ENCODE results near the gene CDC42EP4. TPM values are rescaled to one million over a fixed set of nuclear protein-coding genes. Genes with fewer than 3 reads are reported as not detected.
A peak's percentile ranks its signal among the peaks of the same experiment; 100 is the strongest.
"Not testable (repeated sequence)": the region's sequence is repeated elsewhere in the genome, so short reads cannot be mapped to it uniquely, and the experiment has no call there.

Gene CDC42EP4
- polyA plus RNA-seq, 2 donors = 15.7 to 20.0 TPM

- Histone ChIP-seq H3K27ac (ENCODE audit: low read depth in 2 of 2, low read length in 1 of 2) (peak overlapping the region in 1 of 2 donors; percentile 65), H3K4me1 (ENCODE audit: control insufficient read depth in 2 of 2, insufficient read depth in 2 of 2, low read length in 1 of 2) (peaks cover 2 to 15% of the 10 kb centered on the region in 2 donors), H3K27me3 (ENCODE audit: control insufficient read depth in 1 of 2, insufficient read depth in 2 of 2, low read length in 2 of 2) (no peaks in the 10 kb centered on the region), H3K4me3 (ENCODE audit: low read depth in 1 of 2, low read length in 2 of 2) (no peak overlapping the region), H3K36me3 (ENCODE audit: control insufficient read depth in 2 of 2, insufficient read depth in 2 of 2, low read length in 1 of 2) (no peaks in the 10 kb centered on the region), H3K9me3 (ENCODE audit: control insufficient read depth in 2 of 2, insufficient read depth in 1 of 2, low read depth in 1 of 2, low read length in 1 of 2) (no peaks in the 10 kb centered on the region)
- 41% methylated on average over 8 of the region's 8 CpGs for WGBS, 2 donors
Measured at GRCh38 chr17:73316919-73317505, 5.2 kb upstream of the CDC42EP4 start.

DNA sequence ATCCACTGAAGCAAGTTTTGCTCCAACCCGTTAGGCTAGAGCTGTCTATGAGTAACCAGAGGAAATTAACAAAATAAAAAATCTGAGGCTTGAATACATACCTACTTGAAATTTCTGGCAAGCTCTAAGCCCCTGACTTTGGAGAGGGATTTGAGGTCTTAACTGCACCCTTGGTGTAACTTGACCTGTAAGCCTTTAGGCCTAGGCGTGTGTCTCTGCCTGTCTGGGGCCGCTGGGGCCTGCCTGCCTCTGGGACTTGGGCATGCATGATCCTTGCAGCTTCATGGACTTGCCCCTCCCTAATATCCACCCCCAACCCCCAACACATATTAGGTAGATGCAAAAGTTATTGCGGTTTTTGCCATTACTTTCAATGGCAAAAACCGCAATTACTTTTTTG is 3.7 kb upstream of the CDC42EP4 start:
- Histone ChIP-seq H3K27me3 (ENCODE audit: control insufficient read depth in 1 of 2, insufficient read depth in 2 of 2, low read length in 2 of 2) (no peaks in the 10 kb centered on the region), H3K9me3 (ENCODE audit: control insufficient read depth in 2 of 2, insufficient read depth in 1 of 2, low read depth in 1 of 2, low read length in 1 of 2) (no peaks in the 10 kb centered on the region), H3K4me1 (ENCODE audit: control insufficient read depth in 2 of 2, insufficient read depth in 2 of 2, low read length in 1 of 2) (peaks cover 2 to 15% of the 10 kb centered on the region in 2 donors), H3K4me3 (ENCODE audit: low read depth in 1 of 2, low read length in 2 of 2) (no peak overlapping the region), H3K27ac (ENCODE audit: low read depth in 2 of 2, low read length in 1 of 2) (peak overlapping the region; percentile 73 to 87), H3K36me3 (ENCODE audit: control insufficient read depth in 2 of 2, insufficient read depth in 2 of 2, low read length in 1 of 2) (no peaks in the 10 kb centered on the region)
- WGBS, 2 donors = 34 to 37% methylated on average over 5 of the region's 5 CpGs

GRCh38 chr17:73313526-73314127 is 1.8 kb upstream of the CDC42EP4 start:
- Histone ChIP-seq H3K27me3 (ENCODE audit: control insufficient read depth in 1 of 2, insufficient read depth in 2 of 2, low read length in 2 of 2) (no peaks in the 10 kb centered on the region), H3K36me3 (ENCODE audit: control insufficient read depth in 2 of 2, insufficient read depth in 2 of 2, low read length in 1 of 2) (peaks cover 0 to 2% of the 10 kb centered on the region in 2 donors), H3K4me1 (ENCODE audit: control insufficient read depth in 2 of 2, insufficient read depth in 2 of 2, low read length in 1 of 2) (peaks cover 2 to 20% of the 10 kb centered on the region in 2 donors), H3K27ac (ENCODE audit: low read depth in 2 of 2, low read length in 1 of 2) (no peak overlapping the region), H3K4me3 (ENCODE audit: low read depth in 1 of 2, low read length in 2 of 2) (no peak overlapping the region), H3K9me3 (ENCODE audit: control insufficient read depth in 2 of 2, insufficient read depth in 1 of 2, low read depth in 1 of 2, low read length in 1 of 2) (no peaks in the 10 kb centered on the region)
- WGBS, 2 donors = 75% methylated on average over 8 of the region's 8 CpGs

DNA sequence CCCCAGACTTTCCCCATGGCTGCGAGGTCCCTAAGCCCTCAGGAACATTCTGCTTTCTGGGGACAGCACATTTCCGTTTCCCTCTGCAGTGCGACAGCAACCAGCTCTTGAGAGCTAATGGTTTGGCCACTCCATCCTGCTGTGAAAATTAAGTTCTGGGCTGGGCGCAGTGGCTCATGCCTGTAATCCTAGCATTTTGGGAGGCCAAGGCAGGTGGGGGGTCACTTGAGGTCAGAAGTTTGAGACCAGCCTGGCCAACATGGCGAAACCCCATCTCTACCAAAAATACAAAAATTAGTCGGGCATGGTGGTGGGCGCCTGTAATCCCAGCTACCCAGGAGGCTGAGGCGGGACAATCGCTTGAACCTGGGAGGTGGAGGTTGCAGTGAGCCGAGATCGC is 1.1 kb upstream of the CDC42EP4 start:
- H3K27ac ChIP-seq (ENCODE audit: low read depth in 2 of 2, low read length in 1 of 2); H3K4me3 ChIP-seq (ENCODE audit: low read depth in 1 of 2, low read length in 2 of 2); H3K9me3 ChIP-seq (ENCODE audit: control insufficient read depth in 2 of 2, insufficient read depth in 1 of 2, low read depth in 1 of 2, low read length in 1 of 2); H3K27me3 ChIP-seq (ENCODE audit: control insufficient read depth in 1 of 2, insufficient read depth in 2 of 2, low read length in 2 of 2); H3K36me3 ChIP-seq (ENCODE audit: control insufficient read depth in 2 of 2, insufficient read depth in 2 of 2, low read length in 1 of 2): not testable (repeated sequence)
- 82 to 84% methylated on average over 11 of the region's 11 CpGs for WGBS, 2 donors
- peaks cover 2 to 21% of the 10 kb centered on the region in 2 donors for H3K4me1 ChIP-seq (ENCODE audit: control insufficient read depth in 2 of 2, insufficient read depth in 2 of 2, low read length in 1 of 2)

GRCh38 chr17:73311428-73311780 is 397 bp downstream of the CDC42EP4 start:
- no peaks in the 10 kb centered on the region for H3K27me3 ChIP-seq (ENCODE audit: control insufficient read depth in 1 of 2, insufficient read depth in 2 of 2, low read length in 2 of 2)
- peak overlapping the region; percentile 99 for H3K27ac ChIP-seq (ENCODE audit: low read depth in 2 of 2, low read length in 1 of 2)
- peaks cover 0 to 17% of the 10 kb centered on the region in 2 donors for H3K4me1 ChIP-seq (ENCODE audit: control insufficient read depth in 2 of 2, insufficient read depth in 2 of 2, low read length in 1 of 2)
- no peaks in the 10 kb centered on the region for H3K9me3 ChIP-seq (ENCODE audit: control insufficient read depth in 2 of 2, insufficient read depth in 1 of 2, low read depth in 1 of 2, low read length in 1 of 2)
- peak overlapping the region; percentile 81 to 99 for H3K4me3 ChIP-seq (ENCODE audit: low read depth in 1 of 2, low read length in 2 of 2)
- H3K36me3 ChIP-seq (ENCODE audit: control insufficient read depth in 2 of 2, insufficient read depth in 2 of 2, low read length in 1 of 2) = peaks cover 0 to 2% of the 10 kb centered on the region in 2 donors
- 0 to 1% methylated on average over 21 to 38 of the region's 38 CpGs for WGBS, 2 donors

DNA sequence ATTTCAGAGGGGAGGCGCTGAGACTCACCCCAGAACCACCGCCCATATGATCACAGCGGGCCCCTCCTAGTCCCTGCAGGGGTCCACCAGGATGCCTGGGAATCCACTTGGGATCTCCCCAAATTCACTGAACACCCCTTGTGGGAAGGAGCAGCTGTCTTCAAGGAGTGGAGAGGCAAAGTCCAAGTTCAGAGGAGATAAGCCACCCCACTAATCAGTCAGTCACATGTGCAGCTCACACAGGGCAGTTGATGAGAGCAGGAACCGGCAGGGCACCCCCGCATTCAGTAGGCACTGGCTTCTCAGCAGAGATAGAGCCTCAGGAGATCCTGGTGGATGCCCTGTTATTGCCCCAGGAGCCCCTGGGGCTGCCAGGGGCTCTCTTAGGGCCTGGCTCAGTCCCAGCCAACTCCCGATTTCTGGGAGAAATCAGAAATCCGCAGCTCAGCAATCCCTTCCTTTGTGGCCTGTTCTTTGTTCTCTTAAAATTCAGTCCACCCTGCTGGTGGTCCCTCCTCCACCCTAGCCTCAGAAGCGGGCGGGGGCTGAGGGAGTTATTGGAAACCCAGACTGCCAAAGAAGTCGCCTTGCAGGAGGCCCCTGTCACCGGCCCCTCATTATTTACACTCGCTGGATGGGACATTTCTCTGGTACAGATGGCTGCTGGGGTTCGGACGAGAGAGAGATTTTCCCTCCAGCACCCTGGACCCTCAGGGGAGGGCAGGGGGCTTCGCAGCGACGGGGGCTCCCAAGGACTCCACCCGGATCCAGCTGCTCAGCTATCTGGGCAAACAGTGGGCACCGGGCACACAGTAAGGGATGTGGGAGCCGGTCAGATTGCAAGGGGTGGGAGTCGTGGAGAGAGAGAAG is 1.8 kb downstream of the CDC42EP4 start:
- 10 to 11% methylated on average over 21 of the region's 21 CpGs for WGBS, 2 donors
- Histone ChIP-seq H3K4me3 (ENCODE audit: low read depth in 1 of 2, low read length in 2 of 2) (peak overlapping the region; percentile 81 to 99), H3K4me1 (ENCODE audit: control insufficient read depth in 2 of 2, insufficient read depth in 2 of 2, low read length in 1 of 2) (peaks cover 0 to 24% of the 10 kb centered on the region in 2 donors), H3K36me3 (ENCODE audit: control insufficient read depth in 2 of 2, insufficient read depth in 2 of 2, low read length in 1 of 2) (peaks cover 0 to 2% of the 10 kb centered on the region in 2 donors), H3K27ac (ENCODE audit: low read depth in 2 of 2, low read length in 1 of 2) (peak overlapping the region; percentile 99), H3K27me3 (ENCODE audit: control insufficient read depth in 1 of 2, insufficient read depth in 2 of 2, low read length in 2 of 2) (no peaks in the 10 kb centered on the region), H3K9me3 (ENCODE audit: control insufficient read depth in 2 of 2, insufficient read depth in 1 of 2, low read depth in 1 of 2, low read length in 1 of 2) (no peaks in the 10 kb centered on the region)

- H3K27me3 ChIP-seq (ENCODE audit: control insufficient read depth in 1 of 2, insufficient read depth in 2 of 2, low read length in 2 of 2); H3K36me3 ChIP-seq (ENCODE audit: control insufficient read depth in 2 of 2, insufficient read depth in 2 of 2, low read length in 1 of 2); H3K4me3 ChIP-seq (ENCODE audit: low read depth in 1 of 2, low read length in 2 of 2); H3K9me3 ChIP-seq (ENCODE audit: control insufficient read depth in 2 of 2, insufficient read depth in 1 of 2, low read depth in 1 of 2, low read length in 1 of 2): not testable (repeated sequence)
- Histone ChIP-seq H3K27ac (ENCODE audit: low read depth in 2 of 2, low read length in 1 of 2) (peak overlapping the region; percentile 50 to 99), H3K4me1 (ENCODE audit: control insufficient read depth in 2 of 2, insufficient read depth in 2 of 2, low read length in 1 of 2) (peaks cover 0 to 24% of the 10 kb centered on the region in 2 donors)
- WGBS, 2 donors = 37 to 45% methylated on average over 5 of the region's 5 CpGs
Measured at GRCh38 chr17:73308959-73309358, 2.8 kb downstream of the CDC42EP4 start.

DNA sequence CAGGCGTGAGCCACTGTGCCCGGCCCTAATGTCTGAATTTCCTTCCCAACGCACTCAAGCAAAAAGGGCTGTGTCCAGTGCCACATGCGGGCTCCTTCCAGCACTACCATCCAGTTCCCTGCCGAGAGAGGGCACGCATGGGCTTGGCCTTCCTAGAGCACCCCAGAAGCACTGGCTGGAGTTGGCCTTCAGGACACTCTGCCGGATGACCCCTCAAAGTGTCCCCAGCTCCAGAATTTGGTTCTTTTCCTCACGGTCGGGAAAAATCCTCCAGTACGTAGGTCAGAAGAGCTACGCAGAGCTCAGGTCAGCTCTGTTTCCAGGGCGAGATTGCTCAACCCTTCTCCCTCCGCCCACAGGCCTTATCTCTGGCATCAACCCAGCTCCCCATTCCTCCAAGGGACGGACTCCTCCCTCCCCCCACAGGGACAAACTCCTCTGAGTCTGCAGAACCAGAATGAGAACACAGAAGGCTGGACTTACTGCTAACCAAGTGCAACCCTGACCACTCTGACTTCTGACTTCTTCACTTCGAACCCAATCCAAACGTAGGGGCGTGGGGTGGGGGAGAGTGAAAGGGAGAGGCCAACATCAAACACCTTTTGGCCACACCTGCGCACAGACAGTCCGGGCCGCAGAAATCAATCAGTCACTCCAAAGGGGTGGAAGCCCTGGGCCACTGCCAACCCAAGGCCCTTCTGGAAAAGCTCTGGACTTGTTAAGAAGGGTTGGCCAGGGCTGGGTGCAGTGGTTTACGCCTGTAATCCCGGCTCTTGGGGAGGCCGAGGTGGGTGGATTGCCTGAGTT is 3.6 kb downstream of the CDC42EP4 start:
- WGBS, 2 donors = 28% methylated on average over 23 of the region's 23 CpGs
- peak overlapping the region; percentile 4 to 26 for H3K4me3 ChIP-seq (ENCODE audit: low read depth in 1 of 2, low read length in 2 of 2)
- H3K27me3 ChIP-seq (ENCODE audit: control insufficient read depth in 1 of 2, insufficient read depth in 2 of 2, low read length in 2 of 2) = no peaks in the 10 kb centered on the region
- peak overlapping the region; percentile 92 to 99 for H3K27ac ChIP-seq (ENCODE audit: low read depth in 2 of 2, low read length in 1 of 2)
- H3K4me1 ChIP-seq (ENCODE audit: control insufficient read depth in 2 of 2, insufficient read depth in 2 of 2, low read length in 1 of 2) = peaks cover 0 to 24% of the 10 kb centered on the region in 2 donors
- peaks cover 0 to 2% of the 10 kb centered on the region in 2 donors for H3K36me3 ChIP-seq (ENCODE audit: control insufficient read depth in 2 of 2, insufficient read depth in 2 of 2, low read length in 1 of 2)
- H3K9me3 ChIP-seq (ENCODE audit: control insufficient read depth in 2 of 2, insufficient read depth in 1 of 2, low read depth in 1 of 2, low read length in 1 of 2) = no peaks in the 10 kb centered on the region

- Histone ChIP-seq H3K4me1 (ENCODE audit: control insufficient read depth in 2 of 2, insufficient read depth in 2 of 2, low read length in 1 of 2) (peaks cover 0 to 24% of the 10 kb centered on the region in 2 donors), H3K36me3 (ENCODE audit: control insufficient read depth in 2 of 2, insufficient read depth in 2 of 2, low read length in 1 of 2) (peaks cover 0 to 2% of the 10 kb centered on the region in 2 donors), H3K9me3 (ENCODE audit: control insufficient read depth in 2 of 2, insufficient read depth in 1 of 2, low read depth in 1 of 2, low read length in 1 of 2) (no peaks in the 10 kb centered on the region), H3K27ac (ENCODE audit: low read depth in 2 of 2, low read length in 1 of 2) (peak overlapping the region; percentile 31 to 82), H3K27me3 (ENCODE audit: control insufficient read depth in 1 of 2, insufficient read depth in 2 of 2, low read length in 2 of 2) (no peaks in the 10 kb centered on the region), H3K4me3 (ENCODE audit: low read depth in 1 of 2, low read length in 2 of 2) (no peak overlapping the region)
- WGBS, 2 donors = 29 to 40% methylated on average over 4 to 8 of the region's 9 CpGs
Measured at GRCh38 chr17:73307130-73307529, 4.7 kb downstream of the CDC42EP4 start.

Data from esophagus (tissue), 2 donors.